GM18907 (cell line): ENCODE results near the gene C16orf89.
"Not testable (repeated sequence)": the region's sequence is repeated elsewhere in the genome, so short reads cannot be mapped to it uniquely, and the experiment has no call there.

Experiments
- ATAC-seq: cut with Tn5 transposase; IDR thresholded peaks from one replicate; pipeline ENCODE4 v1.9.1; 2021; ENCODE audit warnings: mild to moderate bottlenecking, moderate library complexity; ENCODE audit not compliant: unreplicated experiment

The C16orf89 gene, protein sequence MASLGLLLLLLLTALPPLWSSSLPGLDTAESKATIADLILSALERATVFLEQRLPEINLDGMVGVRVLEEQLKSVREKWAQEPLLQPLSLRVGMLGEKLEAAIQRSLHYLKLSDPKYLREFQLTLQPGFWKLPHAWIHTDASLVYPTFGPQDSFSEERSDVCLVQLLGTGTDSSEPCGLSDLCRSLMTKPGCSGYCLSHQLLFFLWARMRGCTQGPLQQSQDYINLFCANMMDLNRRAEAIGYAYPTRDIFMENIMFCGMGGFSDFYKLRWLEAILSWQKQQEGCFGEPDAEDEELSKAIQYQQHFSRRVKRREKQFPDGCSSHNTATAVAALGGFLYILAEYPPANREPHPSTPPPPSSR

DNA sequence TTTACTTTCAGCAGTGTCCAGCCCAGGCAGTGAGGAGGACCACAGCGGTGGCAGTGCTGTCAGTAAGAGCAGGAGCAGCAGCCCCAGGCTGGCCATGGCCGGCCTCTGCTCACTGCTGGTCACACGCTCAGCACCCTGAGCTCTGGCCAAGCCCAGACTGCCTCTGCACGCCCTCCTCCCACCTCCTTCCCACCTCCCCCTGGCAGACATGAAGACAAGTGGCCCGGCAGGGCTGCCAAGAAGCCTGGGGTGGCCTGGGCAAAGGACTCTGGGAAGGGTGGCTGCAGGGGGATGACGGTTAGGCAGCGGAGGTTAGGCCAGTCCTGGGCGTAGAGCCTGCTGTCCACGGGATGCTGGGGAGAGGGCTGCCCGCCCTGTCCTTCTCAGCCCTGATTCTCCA is at the start of gene C16orf89:
Gene C16orf89 (minus strand): TSS at position 144 of the 400 bp plus-strand sequence. CDS start 48 bp downstream, at position 96.
- ATAC-seq: no peak

DNA sequence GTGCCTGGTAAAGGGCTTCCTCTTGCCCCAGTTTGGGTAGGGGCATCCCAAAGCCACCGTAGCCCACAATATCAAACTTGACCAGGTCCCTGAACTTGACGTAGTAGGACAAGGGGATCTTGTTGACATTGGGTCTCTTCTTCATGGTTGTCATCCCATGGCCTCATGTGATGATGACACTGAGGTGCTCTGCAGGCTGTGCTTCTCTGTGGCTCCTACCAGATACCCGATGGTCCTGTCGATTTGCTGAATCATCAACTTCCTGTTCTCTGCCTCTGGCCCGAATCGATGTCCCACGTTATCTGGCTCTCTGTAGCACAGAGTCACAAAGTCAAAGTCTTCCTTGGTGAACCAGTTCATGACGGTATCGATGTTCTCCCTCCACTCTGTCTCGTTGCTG is 45.2 kb upstream of the C16orf89 start:
- ATAC-seq: not testable (repeated sequence)

DNA sequence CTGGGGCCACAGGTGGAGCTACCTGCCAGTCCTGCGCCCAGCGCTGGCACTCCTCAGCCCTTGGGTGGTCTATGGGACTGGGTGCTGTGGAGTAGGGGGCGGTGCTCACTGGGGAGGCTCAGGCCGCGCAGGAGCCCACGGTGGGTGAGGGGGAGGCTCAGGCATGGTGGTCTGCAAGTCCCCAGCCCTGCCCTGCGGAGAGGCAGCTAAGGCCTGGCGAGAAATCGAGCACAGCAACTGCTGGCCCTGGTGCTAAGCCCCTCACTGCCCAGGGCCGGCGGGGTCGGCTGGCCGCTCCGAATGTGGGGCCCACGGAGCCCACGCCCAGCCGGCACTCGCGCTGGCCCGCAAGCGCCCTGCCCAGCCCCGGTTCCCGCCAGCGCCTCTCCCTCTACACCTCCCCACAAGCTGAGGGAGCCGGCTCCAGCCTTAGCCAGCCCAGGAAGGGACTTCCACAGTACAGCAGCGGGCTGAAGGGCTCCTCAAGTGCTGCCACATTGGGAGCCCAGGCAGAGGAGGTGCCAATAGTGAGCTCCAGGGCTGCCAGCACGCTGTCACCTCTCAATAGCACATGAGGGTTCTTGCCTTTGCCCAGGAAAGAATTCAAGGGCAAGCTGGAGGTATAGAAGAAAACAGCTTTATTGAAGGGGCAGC is 42.9 kb upstream of the C16orf89 start:
- no peak for ATAC-seq

DNA sequence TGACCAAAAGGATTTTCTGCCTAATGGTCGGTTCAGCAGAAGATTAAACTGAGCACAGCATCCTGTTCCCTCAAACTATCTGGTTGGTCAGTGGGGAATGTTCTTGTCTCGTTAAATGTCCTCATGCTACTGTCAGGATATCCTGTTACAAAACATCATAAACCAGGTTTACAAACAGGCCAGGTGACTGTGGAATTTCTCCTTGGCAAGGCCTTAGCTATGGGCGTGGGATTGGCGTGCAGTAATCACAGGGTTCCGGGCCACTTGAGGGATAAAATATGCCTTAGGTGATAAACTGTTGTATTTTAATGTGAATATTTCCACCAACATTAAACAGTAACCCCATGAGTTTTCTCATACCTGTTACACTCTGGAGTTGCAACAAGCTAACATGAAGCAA is 39.3 kb upstream of the C16orf89 start:
- ATAC-seq: not testable (repeated sequence)

DNA sequence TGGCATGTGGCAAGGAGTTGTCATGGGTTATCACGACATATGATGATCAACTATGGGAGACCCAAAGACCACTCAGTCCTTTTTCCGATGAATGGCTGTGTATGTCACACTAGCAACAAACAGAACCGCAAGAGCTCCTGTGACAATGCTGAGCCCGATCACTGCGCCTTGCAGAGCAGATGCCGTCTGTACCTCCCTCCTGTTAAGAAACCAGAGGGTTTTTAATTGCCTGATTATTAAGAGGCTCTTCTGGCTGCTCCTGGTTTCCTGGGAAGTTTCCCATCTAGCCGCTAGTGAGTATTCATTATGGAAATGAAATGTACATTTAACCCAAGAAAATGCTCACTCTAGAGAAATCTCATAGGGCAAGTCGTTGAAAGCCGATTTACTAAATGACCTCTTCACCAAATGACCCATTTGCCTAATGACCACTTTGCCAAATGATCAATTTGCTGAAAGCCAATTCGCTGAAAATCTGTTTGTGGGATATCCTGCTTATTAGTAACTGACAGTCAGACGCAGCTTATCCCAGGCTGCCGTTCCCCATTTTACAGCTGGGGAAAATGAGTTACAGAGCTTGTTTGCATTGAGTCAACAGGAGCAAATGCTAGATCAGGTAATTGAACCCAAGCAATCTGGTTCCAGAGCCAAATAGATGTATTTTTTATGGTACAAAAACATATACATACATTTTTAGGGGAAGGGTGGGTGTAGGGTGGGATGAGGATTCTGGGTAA is 37.7 kb upstream of the C16orf89 start:
- ATAC-seq: not testable (repeated sequence)

DNA sequence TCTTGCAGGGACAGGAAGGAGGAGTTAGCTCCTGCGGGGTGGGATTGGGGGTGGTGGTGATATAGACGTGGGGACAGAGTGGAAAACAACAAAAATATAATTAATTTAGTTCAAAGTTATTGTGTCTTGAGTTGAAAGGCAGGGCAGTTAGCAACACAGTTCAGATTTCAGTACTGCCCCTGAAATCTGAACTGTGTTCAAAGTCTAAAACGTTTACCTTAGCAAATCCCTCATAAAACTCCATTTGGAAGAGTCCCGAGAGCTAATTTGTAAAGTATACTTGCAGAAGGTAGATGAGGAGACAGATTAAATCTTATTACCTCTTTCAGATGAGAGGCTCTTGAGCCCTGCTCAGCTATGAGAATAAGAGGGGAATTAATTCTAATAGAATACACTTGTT is 33.4 kb upstream of the C16orf89 start:
- not testable (repeated sequence) for ATAC-seq

DNA sequence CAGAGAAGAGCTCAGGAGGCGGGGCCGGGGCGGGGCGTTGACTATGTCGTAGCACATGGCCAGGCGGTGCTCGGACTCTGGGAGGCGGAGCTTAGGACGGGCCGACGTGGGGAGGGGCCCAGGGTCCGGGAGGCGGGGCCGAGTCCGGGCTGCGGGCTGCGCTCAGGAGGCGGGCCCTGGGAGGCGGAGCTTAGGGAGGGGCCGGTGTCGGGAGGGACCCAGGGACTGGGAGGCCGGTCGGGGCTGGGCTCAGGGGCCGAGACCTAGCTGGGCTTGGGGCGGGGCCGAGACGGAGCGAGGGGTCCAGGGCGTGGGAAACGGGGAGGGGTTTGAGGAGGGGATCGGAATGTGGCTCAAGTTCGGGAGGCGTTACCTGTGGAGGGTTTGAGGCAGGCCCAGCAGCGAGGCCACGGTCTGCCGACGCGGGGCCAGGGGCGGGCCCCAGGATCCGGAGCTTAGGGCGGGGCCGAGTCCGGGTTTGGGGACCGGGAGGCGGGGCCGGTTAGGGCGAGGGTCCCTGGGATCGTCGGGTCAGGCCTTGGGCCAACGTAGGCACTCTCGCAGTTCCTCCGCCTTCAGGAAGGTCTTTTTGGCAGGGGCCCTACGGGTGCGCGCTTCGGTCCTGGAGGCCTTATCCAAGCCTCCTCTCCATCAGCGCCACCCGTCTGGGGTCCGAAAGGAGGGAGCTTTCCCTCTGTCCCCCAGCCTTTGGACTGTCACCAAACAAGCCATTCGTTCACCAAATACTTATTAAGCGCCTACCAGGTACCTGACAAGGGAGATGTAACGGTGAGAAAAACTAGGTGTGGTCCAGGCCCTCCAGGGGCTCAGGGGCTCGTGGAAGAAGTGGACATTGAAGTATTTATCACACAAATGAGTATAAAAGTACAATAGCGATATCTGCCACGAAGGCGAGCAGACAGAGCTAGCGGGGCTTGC is 32.7 kb upstream of the C16orf89 start:
- ATAC-seq: not testable (repeated sequence)

DNA sequence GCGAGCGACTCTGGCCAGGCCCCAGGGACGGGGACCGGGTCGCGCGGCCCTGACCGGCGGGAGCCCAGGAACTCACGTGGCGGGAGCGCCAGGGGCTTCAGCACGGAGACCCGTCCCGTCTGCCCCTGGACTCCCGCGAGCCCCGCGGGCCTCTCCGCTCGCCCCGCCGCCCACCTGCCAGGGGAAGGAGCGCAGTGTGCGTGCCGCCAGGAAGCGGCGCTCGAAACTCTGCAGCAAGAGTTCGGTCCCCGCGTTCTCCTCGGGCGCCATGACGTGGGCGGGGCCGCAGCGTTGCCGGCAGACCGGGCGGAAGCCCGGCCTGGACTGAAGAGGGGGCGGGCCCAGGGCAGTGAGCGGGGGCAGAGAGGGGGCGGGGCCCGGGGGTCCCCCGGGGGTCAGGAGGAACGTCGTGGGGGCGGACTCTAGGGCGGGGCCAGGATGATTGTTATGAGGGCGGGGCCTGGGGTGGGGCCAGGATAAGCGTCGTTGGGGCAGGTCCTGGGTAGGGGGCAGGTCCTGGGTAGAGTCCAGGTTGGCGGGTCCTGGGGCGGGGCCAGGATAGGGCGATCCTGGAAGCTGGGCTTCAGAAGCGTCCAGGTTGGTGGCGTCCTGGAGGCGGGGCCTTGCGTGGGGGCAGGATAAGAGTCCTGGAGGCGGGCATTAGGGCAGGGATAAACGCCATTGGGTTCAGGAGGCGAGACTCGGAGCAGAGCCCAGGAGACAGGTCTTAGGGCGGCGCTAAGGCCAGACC is 31.9 kb upstream of the C16orf89 start, which contains the start of gene EEF2KMT:
Gene EEF2KMT (minus strand): TSS at position 326 of the 751 bp plus-strand sequence. CDS start 56 bp downstream, at position 270.
- peak; percentile 98 for ATAC-seq

DNA sequence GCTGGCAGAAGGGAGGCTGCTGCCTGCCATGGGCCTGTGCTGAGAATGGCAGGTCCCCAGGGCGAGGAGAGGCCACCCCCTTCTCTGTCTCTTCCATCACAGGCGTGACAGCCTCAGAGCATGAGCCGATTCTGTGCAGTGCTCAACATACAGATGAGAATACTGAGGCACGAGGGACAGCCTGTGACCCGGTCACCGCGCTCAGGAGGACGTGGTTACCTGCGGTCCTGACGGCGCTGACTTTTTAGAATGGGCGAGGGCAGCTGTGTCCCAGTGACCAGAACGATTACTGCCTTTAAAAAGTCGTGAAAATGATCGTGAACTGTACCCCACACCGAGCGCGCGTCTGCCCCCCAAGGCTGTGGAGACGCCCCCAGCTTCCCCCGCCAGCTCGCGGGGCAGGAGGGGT is 31.3 kb upstream of the C16orf89 start:
- not testable (repeated sequence) for ATAC-seq

DNA sequence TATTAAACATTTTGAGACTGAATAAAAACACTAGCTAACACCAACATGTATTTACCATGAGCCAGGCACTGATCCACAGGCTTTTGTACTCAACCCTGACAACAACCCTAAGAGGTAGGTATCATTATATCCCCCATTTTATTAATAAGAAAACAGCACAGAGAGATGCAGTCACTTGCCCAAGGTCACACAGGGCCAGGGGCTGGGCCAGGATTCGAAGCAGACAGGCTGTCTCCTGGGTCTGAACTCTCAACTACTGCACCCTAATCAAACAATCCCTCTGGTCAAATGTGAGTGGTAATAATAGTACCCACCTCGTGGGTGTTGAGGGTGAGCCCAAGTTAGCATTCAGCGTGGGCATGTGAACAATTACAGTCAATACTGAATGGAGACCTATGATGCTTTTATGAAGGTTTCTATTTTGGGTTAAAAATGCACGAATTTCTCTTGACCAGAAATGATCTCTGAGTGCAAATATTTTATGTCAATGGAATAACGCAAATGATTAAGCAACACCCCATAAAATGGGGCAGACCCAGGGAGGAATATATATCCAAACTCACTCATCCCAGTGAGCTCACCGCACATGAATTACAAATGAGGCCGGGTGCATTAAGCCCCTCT is 30.8 kb upstream of the C16orf89 start:
- not testable (repeated sequence) for ATAC-seq

DNA sequence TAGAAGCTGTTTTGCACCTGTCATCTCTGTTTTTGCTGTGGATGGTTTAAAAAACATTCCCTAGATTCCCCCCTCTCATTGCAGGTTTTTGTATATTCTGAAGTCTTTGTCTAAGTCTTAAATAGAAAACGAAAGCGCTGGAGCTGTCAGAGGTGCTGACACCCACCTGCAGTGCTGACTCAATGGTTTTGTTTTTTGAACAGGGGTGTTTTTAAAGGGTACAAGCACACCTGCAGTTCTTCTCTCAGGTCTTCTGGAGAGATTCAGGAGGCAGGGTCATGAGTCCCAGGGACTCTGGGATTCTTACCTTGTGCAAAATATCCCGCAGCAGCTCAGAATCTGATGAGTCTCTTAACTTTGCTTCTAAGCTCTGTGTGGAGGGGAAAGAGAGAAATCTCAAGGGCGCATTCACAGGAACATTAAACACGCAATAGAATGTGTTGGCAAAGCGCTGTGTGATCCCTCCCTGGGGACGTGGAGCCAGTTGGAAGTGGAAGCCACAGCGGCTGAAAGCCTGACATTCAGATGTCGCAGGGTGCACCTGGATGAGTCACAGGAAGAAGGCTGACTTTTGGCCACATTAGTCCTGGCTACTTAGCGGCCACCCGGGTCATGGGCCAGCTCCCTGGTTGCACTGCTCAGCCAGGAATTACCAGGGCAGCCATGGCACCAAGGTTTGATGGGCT is 29.5 kb upstream of the C16orf89 start:
- ATAC-seq: not testable (repeated sequence)

DNA sequence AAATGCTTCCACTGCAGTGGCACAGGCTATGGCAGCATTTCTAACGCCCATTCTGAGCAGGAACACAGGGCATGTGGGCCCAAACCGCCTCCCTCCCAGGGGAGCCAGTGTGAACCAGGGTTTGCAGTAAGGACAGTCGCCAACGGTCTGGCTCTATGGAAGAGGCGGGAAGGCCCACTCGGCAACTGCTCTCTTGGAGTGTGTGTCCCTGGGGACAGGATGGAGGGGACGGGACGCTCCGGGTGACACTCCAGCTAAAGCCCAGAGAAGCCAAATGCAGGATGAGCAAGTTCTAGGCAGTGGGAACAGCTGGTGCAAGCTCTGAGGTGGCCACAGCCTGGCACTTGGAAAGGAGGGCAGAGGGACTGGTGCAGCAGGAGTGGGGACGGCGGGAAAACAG is 28.0 kb upstream of the C16orf89 start:
- ATAC-seq: not testable (repeated sequence)

DNA sequence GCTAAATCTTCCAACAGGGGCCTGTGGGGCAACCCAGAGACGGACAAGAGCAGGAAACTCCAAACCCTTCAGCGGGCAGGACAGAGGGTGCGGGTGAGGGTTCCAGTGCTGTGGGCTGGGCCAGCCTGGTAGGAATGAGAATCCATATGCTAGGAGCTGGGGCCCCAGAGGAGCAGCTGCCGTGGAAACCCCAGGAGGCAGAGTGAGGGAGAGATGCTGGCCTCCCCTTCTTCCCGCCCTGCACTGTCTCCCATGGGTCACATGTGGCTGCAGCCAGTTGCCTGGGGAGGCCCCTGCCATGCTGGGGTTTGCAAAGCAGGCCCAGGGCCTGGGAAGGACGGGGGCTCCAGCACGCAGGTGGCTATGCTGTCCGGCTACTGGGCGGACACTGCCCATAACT is 27.3 kb upstream of the C16orf89 start:
- not testable (repeated sequence) for ATAC-seq

DNA sequence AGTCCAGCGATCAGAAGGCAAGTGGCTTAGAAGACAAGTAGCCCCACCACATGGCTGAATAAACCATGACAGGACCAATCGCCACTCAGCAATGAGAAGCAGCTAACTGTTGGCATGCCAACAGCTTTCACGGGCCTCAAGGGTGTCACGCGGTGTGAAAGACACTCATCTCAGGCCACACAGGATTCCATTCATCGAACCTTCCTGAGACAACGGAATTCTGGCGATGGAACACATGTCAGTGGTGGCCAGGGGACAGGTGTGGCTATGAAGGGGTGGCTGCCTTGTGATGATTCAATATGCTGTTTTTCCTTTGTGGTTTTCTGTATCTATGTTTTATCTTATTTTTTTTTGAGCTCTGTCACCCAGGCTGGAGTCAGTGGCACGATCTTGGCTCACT is 24.8 kb upstream of the C16orf89 start:
- not testable (repeated sequence) for ATAC-seq

DNA sequence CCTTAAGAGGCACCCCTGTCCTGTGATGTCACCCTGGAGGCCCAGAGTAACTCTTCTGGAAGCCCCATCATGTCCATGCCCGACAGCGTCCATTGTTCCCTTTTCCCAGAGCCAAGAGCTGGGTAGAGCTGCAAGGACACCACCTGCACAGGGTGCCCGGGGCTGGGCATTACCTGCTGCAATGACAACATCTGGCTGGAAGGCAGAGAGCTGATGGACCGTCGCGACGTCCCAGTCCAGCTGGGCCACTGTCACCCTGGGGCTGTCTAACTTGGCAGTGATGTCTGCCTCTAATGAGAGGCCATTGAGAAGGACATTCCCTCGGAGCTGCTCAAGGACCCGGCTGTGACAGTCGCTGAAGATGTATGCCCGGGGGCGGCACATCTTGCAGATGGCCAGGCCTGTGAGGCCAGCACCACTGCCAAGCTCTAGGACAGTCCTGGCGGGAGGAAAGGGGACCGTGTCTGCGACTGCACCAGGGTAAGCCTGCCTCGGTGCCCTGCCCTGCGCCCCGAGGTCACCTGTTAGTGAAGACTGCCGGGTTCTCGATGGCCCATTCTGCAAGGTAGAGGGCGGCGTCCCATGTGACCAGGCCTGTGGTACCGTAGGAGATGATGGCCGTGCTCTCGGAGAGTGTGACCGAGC is 24.3 kb upstream of the C16orf89 start:
- ATAC-seq: not testable (repeated sequence)

DNA sequence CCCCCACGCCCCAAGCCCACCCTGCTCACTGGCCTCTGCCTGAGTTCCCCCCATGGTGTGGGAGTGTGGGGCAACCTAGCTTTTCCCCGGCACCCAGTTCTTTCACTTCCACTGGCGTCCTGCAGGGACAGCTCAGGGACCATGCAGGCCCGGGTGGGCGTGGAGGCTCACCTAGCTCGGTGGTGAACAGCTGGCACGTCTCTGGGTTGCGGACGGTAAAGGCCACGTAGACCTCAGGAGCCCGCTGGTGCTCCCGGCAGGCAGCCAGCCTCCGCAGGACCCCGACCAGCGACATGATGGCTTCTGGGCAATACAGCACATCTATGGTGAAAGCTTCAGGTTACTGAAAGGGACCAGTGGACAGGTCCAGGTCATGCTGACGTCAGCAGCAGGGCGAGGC is 23.2 kb upstream of the C16orf89 start:
- not testable (repeated sequence) for ATAC-seq

DNA sequence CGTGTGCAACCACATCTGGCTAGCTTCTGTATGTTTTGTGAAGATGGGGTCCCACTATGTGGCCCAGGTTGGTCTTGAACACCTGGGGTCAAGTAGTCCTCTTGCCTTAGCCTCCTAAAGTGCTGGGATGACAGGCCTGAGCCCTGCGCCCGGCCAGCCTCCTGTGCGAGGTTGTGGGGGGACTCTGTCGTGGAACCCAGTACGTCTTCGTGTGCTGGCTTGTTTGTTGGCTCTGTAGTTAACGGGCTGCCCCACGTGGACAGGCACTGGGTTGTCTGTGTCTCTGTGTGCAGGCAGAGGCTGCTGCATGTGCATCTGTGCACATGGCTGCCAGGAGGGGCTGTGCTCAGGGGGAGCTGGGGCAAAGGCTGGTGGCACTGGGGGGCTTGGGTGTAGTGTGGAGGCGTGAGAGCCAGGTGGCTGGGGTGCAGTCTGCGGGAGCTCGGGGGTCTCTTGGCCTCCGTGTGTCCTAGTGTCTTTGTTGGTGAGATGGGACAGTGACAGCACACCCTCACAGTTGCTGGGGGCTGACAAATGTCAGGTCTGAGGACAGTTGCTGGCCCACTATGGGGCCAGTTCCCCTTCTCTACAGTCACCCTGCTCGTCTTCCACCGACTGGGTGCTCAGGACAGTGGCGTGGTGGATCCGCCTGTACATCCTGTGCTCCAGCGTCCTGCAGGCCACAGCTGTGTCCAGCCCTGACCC is 22.5 kb upstream of the C16orf89 start:
- not testable (repeated sequence) for ATAC-seq
